ENCODE data around the gene RAB27A. TPM values are rescaled to one million over a fixed set of nuclear protein-coding genes. Genes with fewer than 3 reads are reported as not detected.

The RAB27A gene
- total and polyA plus RNA-seq, 2 of the 13 experiments (the other 11 are each of a cell fraction or from before 2014, with no cell fraction given) = 3.4 to 8.1 TPM

GRCh38 chr15:55196458-55197361, 92.9 kb downstream of the RAB27A start, which contains the start of gene RSL24D1 (continued):
- TF ChIP-seq, protein P1, sequence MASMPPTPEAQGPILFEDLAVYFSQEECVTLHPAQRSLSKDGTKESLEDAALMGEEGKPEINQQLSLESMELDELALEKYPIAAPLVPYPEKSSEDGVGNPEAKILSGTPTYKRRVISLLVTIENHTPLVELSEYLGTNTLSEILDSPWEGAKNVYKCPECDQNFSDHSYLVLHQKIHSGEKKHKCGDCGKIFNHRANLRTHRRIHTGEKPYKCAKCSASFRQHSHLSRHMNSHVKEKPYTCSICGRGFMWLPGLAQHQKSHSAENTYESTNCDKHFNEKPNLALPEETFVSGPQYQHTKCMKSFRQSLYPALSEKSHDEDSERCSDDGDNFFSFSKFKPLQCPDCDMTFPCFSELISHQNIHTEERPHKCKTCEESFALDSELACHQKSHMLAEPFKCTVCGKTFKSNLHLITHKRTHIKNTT (CRISPR knock-in tag; IDR thresholded peaks at IDR 0.05) = no peak
- TF ChIP-seq BORCS8-MEF2B (CRISPR knock-in tag; IDR thresholded peaks at IDR 0.05) = 0 out of 2 replicates have a peak, but pooled peaks have one; percentile 21
- TF ChIP-seq CAMTA2 (CRISPR knock-in tag; IDR thresholded peaks at IDR 0.05; ENCODE audit: borderline replicate concordance) = no peak
- TF ChIP-seq GRHL1 (CRISPR knock-in tag; conservative IDR thresholded peaks at IDR 0.05) = no peak
- TF ChIP-seq DDIT3 (CRISPR knock-in tag; IDR thresholded peaks at IDR 0.05) = no peak
- TF ChIP-seq SIX4 (CRISPR knock-in tag; IDR thresholded peaks at IDR 0.05) = no peak; the same call in 1 of the 2 replicates
- no peak for TF ChIP-seq TERF1 (CRISPR knock-in tag; IDR thresholded peaks at IDR 0.05)
- no peak; the same call in 1 of the 2 replicates for TF ChIP-seq BRCA1 (CRISPR knock-in tag; IDR thresholded peaks at IDR 0.05)
- TF ChIP-seq, protein P2, sequence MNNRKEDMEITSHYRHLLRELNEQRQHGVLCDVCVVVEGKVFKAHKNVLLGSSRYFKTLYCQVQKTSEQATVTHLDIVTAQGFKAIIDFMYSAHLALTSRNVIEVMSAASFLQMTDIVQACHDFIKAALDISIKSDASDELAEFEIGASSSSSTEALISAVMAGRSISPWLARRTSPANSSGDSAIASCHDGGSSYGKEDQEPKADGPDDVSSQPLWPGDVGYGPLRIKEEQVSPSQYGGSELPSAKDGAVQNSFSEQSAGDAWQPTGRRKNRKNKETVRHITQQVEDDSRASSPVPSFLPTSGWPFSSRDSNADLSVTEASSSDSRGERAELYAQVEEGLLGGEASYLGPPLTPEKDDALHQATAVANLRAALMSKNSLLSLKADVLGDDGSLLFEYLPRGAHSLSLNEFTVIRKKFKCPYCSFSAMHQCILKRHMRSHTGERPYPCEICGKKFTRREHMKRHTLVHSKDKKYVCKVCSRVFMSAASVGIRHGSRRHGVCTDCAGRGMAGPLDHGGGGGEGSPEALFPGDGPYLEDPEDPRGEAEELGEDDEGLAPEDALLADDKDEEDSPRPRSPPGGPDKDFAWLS (CRISPR knock-in tag; IDR thresholded peaks at IDR 0.05; ENCODE audit: borderline replicate concordance) = no peak
- no peak for TF ChIP-seq ZNF276 (CRISPR knock-in tag; IDR thresholded peaks at IDR 0.05; ENCODE audit: low read depth)
- TF ChIP-seq SMAD1 (CRISPR knock-in tag; IDR thresholded peaks at IDR 0.05; ENCODE audit: borderline replicate concordance, low read depth) = peak; percentile 33; the same call in 1 of the 2 replicates
- TF ChIP-seq E2F5 (CRISPR knock-in tag; conservative IDR thresholded peaks at IDR 0.05) = no peak
- TF ChIP-seq ZNF101 (CRISPR knock-in tag; IDR thresholded peaks at IDR 0.05; ENCODE audit: borderline replicate concordance, low read depth) = no peak
- peak; percentile 68; the same call in 1 of the 2 replicates for TF ChIP-seq ZFP36L1 (CRISPR knock-in tag; IDR thresholded peaks at IDR 0.05)
- TF ChIP-seq ZFX (CRISPR knock-in tag; IDR thresholded peaks at IDR 0.05; ENCODE audit: low read depth) = peak; percentile 77
- TF ChIP-seq ISX (CRISPR knock-in tag; conservative IDR thresholded peaks at IDR 0.05) = no peak
- TF ChIP-seq ATF4 (CRISPR knock-in tag; IDR thresholded peaks at IDR 0.05) = peak; percentile 42 to 99; a peak in 2 of 4 replicates
